ENCODE results near the gene TMEM107.
A peak's percentile ranks its signal among the peaks of the same experiment; 100 is the strongest.

The TMEM107 gene

DNA sequence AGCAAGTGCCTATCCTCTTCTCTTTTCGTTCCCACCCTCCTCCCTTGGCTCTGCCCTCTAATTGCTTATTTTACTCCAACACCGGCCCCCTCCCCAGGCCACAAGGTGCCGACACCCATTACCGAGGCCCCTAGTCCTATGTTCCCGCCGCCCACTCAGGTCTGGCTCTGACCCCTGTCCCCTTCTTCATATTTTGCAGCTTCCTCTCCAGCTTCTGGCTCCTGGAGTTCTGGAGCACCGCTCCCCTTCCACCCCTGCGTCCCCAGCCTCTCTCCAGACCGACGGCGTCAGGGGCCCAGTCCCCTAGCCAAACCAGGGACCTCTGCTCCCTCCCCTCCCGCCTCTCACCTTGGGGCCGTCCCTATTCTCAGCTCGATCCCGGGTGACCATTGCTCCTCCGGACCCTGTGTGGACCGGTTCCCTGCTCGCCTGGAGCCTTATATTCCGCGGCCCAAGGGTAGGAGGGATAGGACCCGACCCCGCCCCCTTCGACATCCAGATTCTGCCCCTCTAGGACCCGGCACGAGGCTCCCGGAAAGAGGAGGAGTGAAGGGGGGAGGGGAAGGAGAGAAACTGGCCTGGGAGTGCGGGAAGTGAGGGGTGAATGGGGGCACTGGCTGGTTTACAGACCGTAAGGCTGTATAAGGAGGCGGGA lies 52.4 kb downstream of the TMEM107 start, which contains the start of gene HES7:
HES7 (minus strand) TSS at position 412 of the 655 bp plus-strand sequence; CDS start at position 390, 22 bp downstream.
- H3K27me3 ChIP-seq (ENCODE audit: insufficient read depth, low read length), result peaks cover 68% of the 10 kb centered on the region
- WGBS, result 2% methylated on average over 26 of the region's 29 CpGs
- no peaks in the 10 kb centered on the region for H3K9me3 ChIP-seq (ENCODE audit: insufficient read depth, low read depth, low read length)
- H3K36me3 ChIP-seq (ENCODE audit: insufficient read depth, low read length), result no peaks in the 10 kb centered on the region
- peaks cover 16% of the 10 kb centered on the region for H3K4me1 ChIP-seq (ENCODE audit: insufficient read depth, low read length)
- H3K27ac ChIP-seq (ENCODE audit: low read depth, low read length), result no peak within 1 kb of the TSS
- peak within 1 kb of the TSS; percentile 76 for H3K4me3 ChIP-seq (ENCODE audit: low read length)
- no peak within 1 kb of the TSS for H3K9ac ChIP-seq (ENCODE audit: low read depth, low read length)

DNA sequence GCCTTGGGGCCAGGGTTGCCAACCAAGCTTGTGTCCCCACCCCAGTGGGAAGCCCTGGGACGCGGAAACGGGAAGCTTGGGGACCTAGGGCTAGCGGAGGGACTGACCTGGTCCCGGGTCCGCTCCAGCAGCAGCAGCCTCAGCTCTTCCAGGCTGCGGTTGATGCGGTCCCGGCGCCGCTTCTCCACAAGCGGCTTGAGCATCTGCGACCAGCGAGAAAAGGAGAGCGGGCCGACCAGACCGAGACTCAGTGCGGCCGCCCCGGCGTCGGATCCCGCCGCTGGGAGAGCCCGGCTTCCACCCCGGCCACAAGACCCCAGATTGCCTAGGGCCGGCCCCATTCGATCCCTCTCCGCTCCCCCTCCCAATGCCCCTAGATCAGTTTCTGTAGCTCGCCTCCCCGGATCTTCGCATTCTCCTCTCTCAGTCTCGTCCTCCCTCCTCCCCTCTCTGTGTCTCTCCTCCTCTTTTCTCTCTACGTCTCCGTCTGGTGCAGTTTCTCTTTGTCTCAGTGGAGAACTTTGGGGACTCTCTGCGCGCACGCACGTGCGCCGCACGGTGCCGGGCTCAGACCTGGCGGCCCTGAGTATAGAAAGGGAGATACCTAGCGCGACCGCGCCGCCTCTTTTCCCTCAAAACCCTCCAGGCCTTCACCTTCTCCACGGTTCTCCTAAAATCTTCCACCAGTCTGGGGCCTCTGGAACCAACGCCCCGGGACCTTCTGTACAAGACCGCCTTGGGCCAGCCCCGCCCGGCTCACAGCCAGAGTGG lies 53.1 kb downstream of the TMEM107 start:
- Histone ChIP-seq H3K27me3 (ENCODE audit: insufficient read depth, low read length) (peaks cover 66% of the 10 kb centered on the region), H3K36me3 (ENCODE audit: insufficient read depth, low read length) (no peaks in the 10 kb centered on the region), H3K4me1 (ENCODE audit: insufficient read depth, low read length) (peaks cover 16% of the 10 kb centered on the region), H3K4me3 (ENCODE audit: low read length) (peak overlapping the region; percentile 76), H3K9ac (ENCODE audit: low read depth, low read length) (no peak overlapping the region), H3K27ac (ENCODE audit: low read depth, low read length) (no peak overlapping the region), H3K9me3 (ENCODE audit: insufficient read depth, low read depth, low read length) (no peaks in the 10 kb centered on the region)
- under 1% methylated on average over 55 of the region's 55 CpGs for WGBS

Measured in HUES64 (cell line).